ENCODE results near the gene CPNE7. TPM values are rescaled to one million over a fixed set of nuclear protein-coding genes. Genes with fewer than 3 reads are reported as not detected.

Gene CPNE7
- total RNA-seq, 1 donor: 13.1 TPM

GRCh38 chr16:89616623-89617022 is 41.1 kb downstream of the CPNE7 start:
- H3K4me3 ChIP-seq (ENCODE audit: low read depth, low read length): no peak overlapping the region
- no peak for DNase-seq (ENCODE audit: low read depth)
- TF ChIP-seq, protein P1, sequence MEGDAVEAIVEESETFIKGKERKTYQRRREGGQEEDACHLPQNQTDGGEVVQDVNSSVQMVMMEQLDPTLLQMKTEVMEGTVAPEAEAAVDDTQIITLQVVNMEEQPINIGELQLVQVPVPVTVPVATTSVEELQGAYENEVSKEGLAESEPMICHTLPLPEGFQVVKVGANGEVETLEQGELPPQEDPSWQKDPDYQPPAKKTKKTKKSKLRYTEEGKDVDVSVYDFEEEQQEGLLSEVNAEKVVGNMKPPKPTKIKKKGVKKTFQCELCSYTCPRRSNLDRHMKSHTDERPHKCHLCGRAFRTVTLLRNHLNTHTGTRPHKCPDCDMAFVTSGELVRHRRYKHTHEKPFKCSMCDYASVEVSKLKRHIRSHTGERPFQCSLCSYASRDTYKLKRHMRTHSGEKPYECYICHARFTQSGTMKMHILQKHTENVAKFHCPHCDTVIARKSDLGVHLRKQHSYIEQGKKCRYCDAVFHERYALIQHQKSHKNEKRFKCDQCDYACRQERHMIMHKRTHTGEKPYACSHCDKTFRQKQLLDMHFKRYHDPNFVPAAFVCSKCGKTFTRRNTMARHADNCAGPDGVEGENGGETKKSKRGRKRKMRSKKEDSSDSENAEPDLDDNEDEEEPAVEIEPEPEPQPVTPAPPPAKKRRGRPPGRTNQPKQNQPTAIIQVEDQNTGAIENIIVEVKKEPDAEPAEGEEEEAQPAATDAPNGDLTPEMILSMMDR (IDR thresholded peaks at IDR 0.05; ENCODE audit: insufficient read depth, low read length): no peak

GRCh38 chr16:89617036-89617435 is 41.5 kb downstream of the CPNE7 start:
- TF ChIP-seq, protein P1 (IDR thresholded peaks at IDR 0.05; ENCODE audit: insufficient read depth, low read length): no peak
- no peak overlapping the region for H3K4me3 ChIP-seq (ENCODE audit: low read depth, low read length)
- no peak for DNase-seq (ENCODE audit: low read depth)

GRCh38 chr16:89618109-89618998 is 42.8 kb downstream of the CPNE7 start:
- DNase-seq (ENCODE audit: low read depth): no peak
- H3K4me3 ChIP-seq (ENCODE audit: low read depth, low read length): no peak overlapping the region
- TF ChIP-seq, protein P1 (IDR thresholded peaks at IDR 0.05; ENCODE audit: insufficient read depth, low read length): no peak

DNA sequence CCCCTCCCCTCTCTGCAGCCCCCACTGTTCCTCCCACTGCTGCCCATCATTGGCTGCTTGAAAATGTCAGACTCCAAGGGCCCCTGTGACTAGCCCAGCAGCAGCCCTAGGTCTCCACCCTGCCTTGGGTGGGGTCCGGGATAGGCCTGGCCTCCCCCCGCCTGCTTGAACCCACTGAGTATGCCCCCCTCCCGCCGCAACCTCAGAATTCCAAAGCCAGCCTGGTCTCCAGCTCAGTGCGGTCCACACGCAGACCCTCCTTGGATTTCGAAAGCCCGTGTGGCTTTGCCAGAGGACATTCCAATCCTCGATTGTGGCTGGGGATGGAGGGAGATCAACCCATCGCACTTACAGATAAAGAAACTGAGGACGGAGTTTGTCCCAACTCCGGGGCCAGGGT is 44.3 kb downstream of the CPNE7 start:
- H3K4me3 ChIP-seq (ENCODE audit: low read depth, low read length): no peak overlapping the region
- DNase-seq (ENCODE audit: low read depth): peak; percentile 62
- TF ChIP-seq, protein P1 (IDR thresholded peaks at IDR 0.05; ENCODE audit: insufficient read depth, low read length): no peak

- TF ChIP-seq, protein P1 (IDR thresholded peaks at IDR 0.05; ENCODE audit: insufficient read depth, low read length): no peak
- H3K4me3 ChIP-seq (ENCODE audit: low read depth, low read length): no peak overlapping the region
- DNase-seq (ENCODE audit: low read depth): no peak
Observed at GRCh38 chr16:89620406-89620841, 44.9 kb downstream of the CPNE7 start.

GRCh38 chr16:89621136-89621697 is 45.7 kb downstream of the CPNE7 start:
- H3K4me3 ChIP-seq (ENCODE audit: low read depth, low read length): no peak overlapping the region
- TF ChIP-seq, protein P1 (IDR thresholded peaks at IDR 0.05; ENCODE audit: insufficient read depth, low read length): no peak
- no peak for DNase-seq (ENCODE audit: low read depth)

All from fibroblast of the aortic adventitia (primary cell).